IPS-NIHi11 (cell line): Measurements from ENCODE around the gene KDM5A.

Experiments used
- DNase-seq: peaks from one replicate; pipeline ENCODE4 v3.0.0; 2012; ENCODE audit warnings: mixed read lengths, low spot score

Gene KDM5A

GRCh38 chr12:272942-273341 is 116.2 kb downstream of the KDM5A start:
- DNase-seq: no peak

- no peak for DNase-seq
Measured at GRCh38 chr12:271161-271560, 118.0 kb downstream of the KDM5A start.

- DNase-seq: no peak
Measured at GRCh38 chr12:269191-269590, 119.9 kb downstream of the KDM5A start.

GRCh38 chr12:268483-268840 is 120.7 kb downstream of the KDM5A start:
- no peak for DNase-seq

GRCh38 chr12:267581-268482 is 121.3 kb downstream of the KDM5A start:
- no peak for DNase-seq

- DNase-seq: no peak
Measured at GRCh38 chr12:265096-265495, 124.0 kb downstream of the KDM5A start.

GRCh38 chr12:264269-264668 is 124.9 kb downstream of the KDM5A start:
- no peak for DNase-seq

GRCh38 chr12:263574-263973 is 125.5 kb downstream of the KDM5A start:
- no peak for DNase-seq

GRCh38 chr12:262817-263216 is 126.3 kb downstream of the KDM5A start, which contains the start of gene SLC6A13:
Gene SLC6A13 (minus strand): TSS chr12:262836. CDS start chr12:260052, 2,784 bp downstream.
- DNase-seq: peak; percentile 75

- DNase-seq: no peak
Measured at GRCh38 chr12:262113-262512, 127.0 kb downstream of the KDM5A start.

GRCh38 chr12:257521-258321 is 131.4 kb downstream of the KDM5A start:
- no peak for DNase-seq

GRCh38 chr12:256958-257357 is 132.2 kb downstream of the KDM5A start:
- no peak for DNase-seq

- DNase-seq: no peak
Measured at GRCh38 chr12:256225-256624, 132.9 kb downstream of the KDM5A start.

- no peak for DNase-seq
Measured at GRCh38 chr12:254912-255311, 134.2 kb downstream of the KDM5A start.

- DNase-seq: peak; percentile 52
Measured at GRCh38 chr12:254039-254438, 135.1 kb downstream of the KDM5A start.

GRCh38 chr12:253116-253831 is 135.8 kb downstream of the KDM5A start:
- no peak for DNase-seq

- DNase-seq: no peak
Measured at GRCh38 chr12:252636-253035, 136.5 kb downstream of the KDM5A start.

GRCh38 chr12:247271-247670 is 141.8 kb downstream of the KDM5A start:
- DNase-seq: no peak

GRCh38 chr12:243381-243780 is 145.7 kb downstream of the KDM5A start:
- DNase-seq: no peak

GRCh38 chr12:242496-242895 is 146.6 kb downstream of the KDM5A start:
- DNase-seq: no peak

GRCh38 chr12:241266-241665 is 147.9 kb downstream of the KDM5A start:
- no peak for DNase-seq

GRCh38 chr12:240566-240965 is 148.6 kb downstream of the KDM5A start:
- DNase-seq: no peak
